CD4-positive, alpha-beta T cell treated with Interferon alpha-2 for 1 hour (primary cell): ENCODE results near the gene ATP7A.

Experiments used
- DNase-seq, 2 donors: peaks; one replicate each; pipeline ENCODE4 v3.0.0-alpha.2; 2020 to 2022

The ATP7A gene

DNA sequence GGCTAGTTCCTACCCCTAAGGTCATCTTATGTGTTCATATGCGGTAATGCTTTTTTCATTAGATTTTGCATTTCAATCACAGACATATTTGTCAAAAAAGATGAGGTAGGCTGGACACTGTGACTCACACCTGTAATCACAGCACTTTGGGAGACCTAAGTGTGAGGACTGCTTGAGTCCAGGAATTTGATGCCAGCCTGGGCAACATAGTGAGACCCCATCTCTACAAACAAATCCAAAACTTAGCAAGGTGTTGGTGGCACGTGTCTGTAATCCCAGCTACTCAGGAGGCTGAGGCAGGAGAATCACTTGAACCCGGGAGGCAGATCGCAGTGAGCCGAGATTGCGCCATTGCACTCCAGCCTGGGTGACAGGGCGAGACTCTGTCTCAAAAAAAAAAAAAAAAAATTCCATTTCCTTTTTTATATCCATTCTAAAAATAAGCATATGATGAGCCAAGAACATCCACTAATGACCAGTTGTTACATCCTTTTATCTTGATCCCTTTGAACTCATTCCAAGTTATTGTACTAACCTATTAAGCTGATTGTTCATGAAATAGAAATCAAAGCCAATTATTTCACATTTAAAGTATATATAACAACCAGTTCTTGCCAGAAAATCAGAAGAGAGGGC is 35.5 kb downstream of the ATP7A start:
- DNase-seq = no peak

DNA sequence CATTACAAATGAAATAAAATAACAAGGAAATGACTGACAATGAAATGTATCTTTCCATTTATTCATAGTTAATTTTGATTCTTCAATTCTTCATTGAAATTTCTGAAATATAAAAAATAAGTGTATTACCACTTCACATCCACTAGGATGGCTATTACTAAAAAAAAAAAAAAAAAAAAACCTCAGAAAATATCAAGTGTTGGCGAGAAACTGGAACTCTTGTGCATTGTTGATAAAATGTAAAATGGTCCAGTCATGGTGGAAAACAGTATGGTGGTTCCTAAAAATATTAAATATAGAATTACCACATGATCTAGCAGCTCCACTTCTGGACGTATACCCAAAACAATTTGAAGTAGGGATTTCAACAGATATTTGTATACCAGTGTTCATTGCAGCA is 36.1 kb downstream of the ATP7A start:
- DNase-seq = no peak

GRCh38 chrX:77949840-77950239 is 39.3 kb downstream of the ATP7A start:
- no peak for DNase-seq

DNA sequence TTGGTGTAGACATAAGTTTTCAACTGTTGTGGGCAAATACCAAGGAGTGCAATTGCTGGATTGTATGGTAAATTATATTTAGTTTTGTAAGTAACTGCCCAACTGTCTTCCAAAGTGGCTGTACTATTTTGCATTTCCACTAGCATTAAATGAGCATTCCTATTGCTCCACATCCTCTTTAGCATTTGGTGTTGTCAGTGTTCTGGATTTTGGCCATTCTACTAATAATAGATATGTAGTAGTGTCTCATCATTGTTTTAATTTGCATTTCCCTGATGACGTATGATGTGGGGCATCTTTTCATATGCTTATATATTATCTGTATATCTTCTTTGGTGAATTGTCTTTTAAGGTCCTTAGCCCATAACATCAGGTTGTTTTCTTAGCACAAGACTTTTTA is 41.7 kb downstream of the ATP7A start:
- DNase-seq = no peak

DNA sequence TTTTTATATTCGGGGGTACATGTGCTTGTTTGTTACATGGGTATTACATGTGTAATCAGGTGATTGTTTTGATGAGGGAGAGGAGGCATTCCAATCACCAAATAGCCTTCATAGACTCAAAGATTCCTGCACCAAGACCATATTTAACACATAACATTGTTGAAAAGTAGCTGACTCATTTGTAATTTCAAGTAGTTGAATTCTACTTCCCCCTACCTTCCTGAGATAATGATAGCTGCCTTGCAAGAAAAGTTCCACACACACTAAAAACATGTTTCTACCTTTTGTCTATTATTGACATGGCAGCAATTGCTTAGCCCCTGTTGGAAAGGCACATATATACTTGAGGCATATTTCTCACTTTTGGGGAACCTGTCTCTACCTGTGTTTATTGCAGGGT is 42.8 kb downstream of the ATP7A start:
- DNase-seq = no peak

DNA sequence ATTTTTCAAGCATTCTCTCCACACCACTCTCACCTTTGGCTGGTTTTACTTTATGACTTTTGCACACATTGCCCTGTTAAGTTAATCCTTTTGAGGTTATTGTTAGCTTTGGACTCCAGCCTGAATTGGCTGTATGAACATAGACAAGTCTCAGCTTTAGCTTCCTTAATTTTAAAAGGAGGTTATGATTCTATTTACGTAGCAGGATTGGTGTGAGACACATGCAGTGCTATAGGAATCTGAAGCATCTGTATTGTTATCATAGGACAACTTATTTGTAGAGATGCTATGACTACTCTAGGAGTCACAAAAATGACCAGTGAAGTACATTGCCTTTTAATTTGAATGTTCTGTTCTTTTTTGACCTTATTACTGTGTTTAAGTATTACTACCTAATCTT is 43.2 kb downstream of the ATP7A start:
- no peak for DNase-seq

- DNase-seq = no peak
These were observed 50.1 kb downstream of the ATP7A start for GRCh38 chrX:77960567-77960966.

- no peak for DNase-seq
These were observed 50.6 kb downstream of the ATP7A start for GRCh38 chrX:77961063-77961462.

DNA sequence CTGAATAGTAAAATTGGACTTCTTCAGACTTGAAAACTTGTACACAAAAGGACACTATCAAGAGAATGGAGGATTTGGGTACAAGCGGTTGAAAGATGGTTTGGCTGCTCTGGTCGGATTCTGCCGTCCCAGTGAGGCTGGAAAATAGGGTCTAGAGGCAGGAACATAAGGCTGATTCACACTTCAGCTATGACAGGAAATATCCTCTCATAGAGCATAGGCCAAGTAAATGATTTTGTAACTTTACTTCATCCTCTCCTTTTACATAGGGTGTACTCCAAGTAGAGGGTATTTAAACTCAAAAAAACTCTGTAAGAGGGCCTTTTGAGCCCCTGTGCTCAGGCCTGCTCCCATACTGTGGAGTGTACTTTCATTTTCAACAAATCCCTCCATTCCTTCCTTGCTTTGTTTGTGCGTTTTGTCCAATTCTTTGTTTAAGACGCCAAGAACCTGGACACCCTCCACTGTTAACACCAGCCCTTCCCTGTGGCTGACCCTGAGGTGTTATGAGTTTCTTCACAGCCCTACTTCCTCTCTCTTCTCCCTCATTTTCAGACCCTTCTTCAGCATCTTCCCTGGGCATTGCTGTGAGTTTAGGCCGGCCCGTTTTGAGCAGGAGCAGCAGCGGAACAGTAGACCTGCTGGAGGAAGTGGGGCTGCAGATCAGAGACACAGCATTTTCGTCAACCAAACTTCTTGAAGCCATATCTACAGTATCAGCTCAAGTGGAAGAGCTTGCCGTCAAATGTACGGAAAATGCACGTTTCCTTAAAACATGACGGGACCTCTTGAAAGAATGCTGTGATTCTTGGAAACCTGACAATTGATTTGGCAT is 51.8 kb downstream of the ATP7A start:
- peak in 1 of 2 donors; percentile 11 for DNase-seq

DNA sequence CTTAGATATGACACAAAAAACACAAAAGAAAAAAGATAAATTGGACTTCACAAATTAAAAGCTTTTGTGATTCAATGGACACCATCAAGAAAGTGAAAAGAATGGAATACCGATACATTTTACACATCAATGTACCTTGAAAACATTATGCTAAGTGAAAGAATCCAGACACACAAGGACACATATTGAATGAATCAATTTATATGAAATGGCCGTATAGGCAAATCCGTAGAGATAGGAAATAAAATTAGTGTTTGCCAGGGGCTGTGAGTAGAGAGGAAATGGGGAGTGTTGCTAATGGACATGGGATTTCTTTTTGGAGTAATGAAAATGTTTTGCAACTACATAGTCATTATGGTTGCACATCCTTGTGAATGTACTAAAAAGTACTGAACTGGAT is 55.9 kb downstream of the ATP7A start:
- no peak for DNase-seq

DNA sequence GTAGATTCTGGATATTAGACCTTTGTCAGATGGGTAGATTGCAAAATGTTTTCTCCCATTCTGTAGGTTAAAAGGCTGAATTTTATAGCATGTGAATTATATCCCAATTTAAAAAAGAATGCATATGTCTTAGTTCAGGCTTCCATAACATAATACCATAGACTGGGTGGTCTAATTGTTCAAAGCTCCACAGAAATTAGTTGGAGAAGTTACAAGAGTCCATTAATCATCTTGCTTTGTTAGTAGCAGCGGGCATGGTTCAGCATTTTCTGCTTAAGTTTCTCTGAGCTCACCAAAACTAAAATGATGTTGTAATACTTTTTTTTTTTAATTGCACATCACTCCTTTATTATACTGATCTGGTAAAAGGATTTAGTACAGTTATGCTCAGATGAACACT is 57.1 kb downstream of the ATP7A start:
- no peak for DNase-seq

DNA sequence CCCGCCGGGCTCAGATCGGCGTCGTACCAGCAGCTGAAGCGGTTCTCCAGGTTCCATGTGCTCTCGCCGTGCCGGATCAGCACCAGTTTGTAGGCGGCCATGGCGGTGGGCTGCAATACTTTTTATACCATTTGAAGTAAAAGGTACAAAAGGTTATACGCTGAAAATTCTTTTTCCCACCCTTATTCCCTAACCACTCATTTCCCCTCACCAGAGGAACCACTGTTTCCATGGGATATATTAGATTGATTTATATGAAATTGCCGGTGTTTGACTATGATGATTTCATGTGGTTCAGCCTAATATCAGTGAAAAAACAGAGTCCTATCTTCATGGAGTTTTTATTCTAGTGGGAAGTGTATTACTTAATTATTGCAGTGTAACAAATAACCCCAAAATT is 59.0 kb downstream of the ATP7A start, which contains the start of gene PGAM4:
Gene PGAM4, minus strand, starts transcription at position 101 of the 400 bp plus-strand sequence. Its CDS starts 0 bp downstream, at position 101.
- DNase-seq = no peak

GRCh38 chrX:77975755-77976154 is 65.3 kb downstream of the ATP7A start:
- DNase-seq = no peak

DNA sequence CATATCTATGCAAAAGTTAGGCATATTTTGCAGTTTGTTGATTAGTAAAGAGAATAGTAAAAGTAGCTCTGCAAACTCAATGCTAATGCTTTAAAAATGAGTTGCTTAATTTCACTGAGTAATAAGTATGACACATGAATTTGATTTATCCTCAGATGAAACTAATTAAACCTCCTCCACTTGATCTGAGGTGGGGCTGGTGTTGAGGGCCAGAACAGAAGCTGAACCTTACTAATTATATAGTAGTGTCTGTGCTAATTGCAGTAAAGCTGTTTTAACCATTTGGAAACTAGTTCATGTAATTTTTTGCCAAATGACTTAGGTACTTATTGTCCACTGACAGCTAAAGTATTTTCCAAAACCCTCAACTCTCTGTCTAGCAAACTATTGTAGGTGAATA is 66.6 kb downstream of the ATP7A start:
- no peak for DNase-seq

DNA sequence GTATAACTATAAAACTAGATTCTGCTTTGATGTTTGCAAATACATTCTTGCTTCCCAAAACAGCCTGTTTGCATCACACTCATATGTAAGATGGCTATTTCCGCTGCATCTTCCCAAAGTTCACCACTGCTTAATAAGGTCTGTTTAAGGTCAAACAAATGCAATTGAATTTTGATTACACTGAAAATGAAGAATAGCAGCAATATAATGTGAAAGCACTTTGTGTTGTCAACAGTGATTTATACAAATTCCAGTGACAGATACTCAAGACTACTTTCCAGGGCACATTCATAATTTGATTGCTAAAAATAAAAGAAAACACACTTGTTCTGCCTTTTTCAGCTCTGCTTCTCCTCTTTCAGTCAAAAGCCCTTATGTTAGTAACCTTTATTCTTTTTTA is 67.0 kb downstream of the ATP7A start:
- DNase-seq = no peak

GRCh38 chrX:77979870-77980269 is 69.4 kb downstream of the ATP7A start:
- DNase-seq = no peak

- no peak for DNase-seq
These were observed 101.4 kb downstream of the ATP7A start for GRCh38 chrX:78011846-78012245.

DNA sequence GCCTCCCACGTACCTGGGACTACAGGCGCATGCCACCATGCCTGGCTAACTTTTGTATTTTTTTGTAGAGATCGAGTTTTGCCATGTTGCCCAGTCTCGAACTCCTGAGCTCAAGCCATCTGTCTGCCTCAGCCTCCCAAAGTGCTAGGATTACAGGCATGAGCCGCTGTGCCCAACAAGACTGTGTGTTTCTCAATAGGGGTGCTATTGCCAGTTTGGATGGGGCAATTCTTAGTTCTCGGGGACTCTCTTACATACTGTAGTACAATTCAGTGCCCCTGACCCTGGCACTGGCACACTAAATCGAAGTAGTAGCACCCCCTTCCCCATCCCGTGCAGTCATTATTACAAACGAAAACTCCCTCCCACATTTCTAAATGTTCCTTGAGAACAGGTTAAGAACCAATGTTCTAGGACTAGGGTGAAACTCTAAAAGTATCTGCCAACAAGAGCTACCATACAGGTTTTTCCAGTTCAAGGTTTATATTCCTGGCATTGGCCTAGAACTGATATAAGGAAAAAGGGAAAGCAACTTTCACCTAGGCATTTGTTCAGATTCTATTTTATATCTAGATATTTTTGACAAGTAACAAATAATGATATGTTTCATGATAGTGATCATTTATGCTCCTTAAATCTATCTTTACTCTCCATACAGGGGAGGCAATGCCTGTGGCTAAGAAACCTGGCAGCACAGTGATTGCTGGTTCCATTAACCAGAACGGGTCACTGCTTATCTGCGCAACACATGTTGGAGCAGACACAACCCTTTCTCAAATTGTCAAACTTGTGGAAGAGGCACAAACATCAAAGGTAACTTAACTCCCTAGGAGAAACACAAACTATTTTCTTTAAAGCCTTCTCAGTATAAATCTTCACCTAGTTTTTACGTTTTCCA is 109.3 kb downstream of the ATP7A start:
- DNase-seq = no peak

GRCh38 chrX:78024349-78025059 is 114.0 kb downstream of the ATP7A start:
- DNase-seq = peak; percentile 12 to 69

DNA sequence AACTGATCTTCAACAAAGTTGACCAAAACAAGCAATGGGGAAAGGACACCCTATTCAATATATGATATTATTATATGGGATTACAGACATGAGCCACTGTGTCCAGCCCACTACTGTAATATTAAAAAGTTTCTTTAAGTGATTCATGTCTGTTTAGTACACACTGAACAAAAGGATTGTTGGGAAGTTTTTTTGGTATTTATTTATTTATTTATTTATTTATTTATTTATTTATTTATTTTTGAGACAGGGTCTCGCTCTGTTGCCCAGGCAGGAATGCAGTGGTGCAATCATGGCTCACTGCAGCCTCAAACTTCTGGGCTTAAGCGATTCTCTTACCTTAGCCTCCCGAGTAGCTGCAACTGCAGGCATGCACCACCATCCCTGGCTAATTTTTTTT is 117.3 kb downstream of the ATP7A start:
- DNase-seq = no peak

- no peak for DNase-seq
These were observed 119.2 kb downstream of the ATP7A start for GRCh38 chrX:78029663-78030062.

DNA sequence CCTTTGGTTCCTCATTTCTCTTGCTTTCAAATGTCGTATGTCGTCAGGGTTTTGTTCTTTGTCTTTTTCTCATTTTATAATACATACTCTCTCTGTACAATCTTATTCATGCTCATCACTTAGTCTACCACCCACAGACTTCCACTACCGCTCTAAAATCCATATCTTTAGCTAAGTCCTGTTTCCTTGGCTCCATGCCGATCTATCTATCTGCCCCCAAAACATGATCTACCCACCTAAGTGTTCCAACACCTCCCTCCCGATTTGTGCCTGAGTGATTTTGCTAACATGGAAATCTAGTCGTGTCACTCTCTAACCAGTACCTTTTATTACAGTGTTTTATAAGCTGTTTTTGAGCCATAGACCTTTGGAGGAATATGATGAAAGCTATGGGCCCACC is 124.6 kb downstream of the ATP7A start:
- no peak for DNase-seq

- DNase-seq = no peak
These were observed 127.4 kb downstream of the ATP7A start for GRCh38 chrX:78037881-78038280.
